OCI-LY1 (cell line): Measurements from ENCODE around the gene NRDE2.
A peak's percentile ranks its signal among the peaks of the same experiment; 100 is the strongest.

Experiments
- H2AFZ ChIP-seq: fragments of 200-600 bp; sonication (generic), shearing (Covaris generic); 2 replicates; pipeline ENCODE4 v1.6.0; 2014; ENCODE audit warnings: antibody characterized with exemption, mild to moderate bottlenecking, low read length
- H3F3A ChIP-seq: fragments of 200-600 bp; sonication (generic), shearing (Covaris generic); 2 replicates; pipeline ENCODE4 v1.6.0; 2014; ENCODE audit warnings: mild to moderate bottlenecking, antibody characterized with exemption, low read length, moderate library complexity; ENCODE audit not compliant: insufficient read depth
- H3K27ac ChIP-seq: fragments of 200-600 bp; sonication (generic); 2 replicates; pipeline ENCODE4 v1.5.1; 2014; ENCODE audit warnings: low read length, mixed run types, mild to moderate bottlenecking, low read depth; ENCODE audit not compliant: poor library complexity, severe bottlenecking
- H3K27me3 ChIP-seq: fragments of 200-600 bp; sonication (generic); 2 replicates; pipeline ENCODE4 v1.6.0; 2014; ENCODE audit warnings: antibody characterized with exemption, mild to moderate bottlenecking, low read length, moderate library complexity; ENCODE audit not compliant: insufficient read depth
- H3K36me3 ChIP-seq: fragments of 200-600 bp; sonication (generic); 2 replicates; pipeline ENCODE4 v1.6.1; 2014; ENCODE audit warnings: mild to moderate bottlenecking, antibody characterized with exemption, low read length, moderate library complexity, mixed read lengths; ENCODE audit not compliant: insufficient read depth
- H3K4me1 ChIP-seq: fragments of 200-600 bp; sonication (generic); 2 replicates; pipeline ENCODE4 v1.5.1; 2014; ENCODE audit warnings: mild to moderate bottlenecking, low read length, moderate library complexity; ENCODE audit not compliant: insufficient read depth, severe bottlenecking
- H3K4me2 ChIP-seq: fragments of 200-600 bp; sonication (generic), shearing (Covaris generic); 2 replicates; pipeline ENCODE4 v1.6.1; 2014; ENCODE audit warnings: low read length
- H3K4me3 ChIP-seq: fragments of 200-600 bp; sonication (generic); 2 replicates; pipeline ENCODE4 v1.5.1; 2014; ENCODE audit warnings: low read length, low read depth, mild to moderate bottlenecking, mixed read lengths; ENCODE audit not compliant: poor library complexity, severe bottlenecking
- H3K79me2 ChIP-seq: fragments of 200-600 bp; shearing (Covaris generic); 2 replicates; pipeline ENCODE4 v1.6.1; 2016; ENCODE audit warnings: mixed run types, low read length, mixed read lengths; ENCODE audit not compliant: insufficient read depth
- H3K9ac ChIP-seq: fragments of 200-600 bp; sonication (generic), shearing (Covaris generic); 2 replicates; pipeline ENCODE4 v1.6.1; 2014; ENCODE audit warnings: mild to moderate bottlenecking, low read length, mixed read lengths
- H3K9me2 ChIP-seq: fragments of 200-600 bp; sonication (generic), shearing (Covaris generic); 2 replicates; pipeline ENCODE4 v1.6.1; 2014; ENCODE audit warnings: low read depth, mild to moderate bottlenecking, low read length, mixed read lengths
- H3K9me3 ChIP-seq: fragments of 200-600 bp; shearing (Covaris generic); 2 replicates; pipeline ENCODE4 v1.6.1; 2014; ENCODE audit warnings: low read length, mixed read lengths
- H4K20me1 ChIP-seq: fragments of 200-600 bp; sonication (generic), shearing (Covaris generic); 2 replicates; pipeline ENCODE4 v1.6.0; 2016; ENCODE audit warnings: mild to moderate bottlenecking, low read length; ENCODE audit not compliant: insufficient read depth
- EZH2 ChIP-seq: fragments of 200-600 bp; sonication (generic), shearing (Covaris generic); IDR thresholded peaks from 2 replicates; pipeline ENCODE4 v1.8.0; 2017; ENCODE audit warnings: borderline replicate concordance, mixed run types, mild to moderate bottlenecking, antibody characterized with exemption, low read length, moderate library complexity, mixed read lengths
- TF ChIP-seq, protein P1 (sequence below): fragments of 200-600 bp; sonication (generic), shearing (Covaris generic); IDR thresholded peaks from 2 replicates; pipeline ENCODE4 v1.5.1; 2017; ENCODE audit warnings: mild to moderate bottlenecking, antibody characterized with exemption, low read length, moderate library complexity, mixed read lengths

The NRDE2 gene

DNA sequence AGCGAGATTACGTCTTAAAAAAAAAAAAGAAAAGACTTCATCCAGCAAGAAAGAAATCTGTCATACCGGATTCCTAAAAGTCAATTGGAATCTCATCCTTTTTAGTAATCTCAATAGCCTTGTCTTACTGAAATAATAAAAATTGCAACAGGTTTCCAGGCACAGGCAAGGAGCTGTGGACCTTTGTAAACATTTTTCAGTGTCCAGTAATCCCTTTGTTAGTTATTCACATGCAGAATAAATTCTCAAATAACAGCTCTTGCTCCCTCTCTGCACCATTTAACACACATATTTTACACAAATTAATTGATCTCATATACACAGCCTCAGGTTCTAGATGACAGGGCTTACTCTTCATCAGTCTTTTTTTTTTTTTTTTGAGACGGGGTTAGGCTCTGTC, 43.1 kb upstream of the NRDE2 start:
- Histone ChIP-seq H3K4me2 (no peak overlapping the region), H3K27ac (no peak overlapping the region), H3K27me3 (no peaks in the 10 kb centered on the region), H3K9ac (no peak overlapping the region), H3F3A (no peaks in the 10 kb centered on the region), H3K4me3 (no peak overlapping the region), H2AFZ (no peak overlapping the region), H3K79me2 (no peaks in the 10 kb centered on the region), H3K9me2 (no peaks in the 10 kb centered on the region), H3K4me1 (no peaks in the 10 kb centered on the region), H4K20me1 (no peaks in the 10 kb centered on the region), H3K9me3 (no peaks in the 10 kb centered on the region), H3K36me3 (no peaks in the 10 kb centered on the region)
- TF ChIP-seq EZH2 = no peak
- TF ChIP-seq, protein P1, sequence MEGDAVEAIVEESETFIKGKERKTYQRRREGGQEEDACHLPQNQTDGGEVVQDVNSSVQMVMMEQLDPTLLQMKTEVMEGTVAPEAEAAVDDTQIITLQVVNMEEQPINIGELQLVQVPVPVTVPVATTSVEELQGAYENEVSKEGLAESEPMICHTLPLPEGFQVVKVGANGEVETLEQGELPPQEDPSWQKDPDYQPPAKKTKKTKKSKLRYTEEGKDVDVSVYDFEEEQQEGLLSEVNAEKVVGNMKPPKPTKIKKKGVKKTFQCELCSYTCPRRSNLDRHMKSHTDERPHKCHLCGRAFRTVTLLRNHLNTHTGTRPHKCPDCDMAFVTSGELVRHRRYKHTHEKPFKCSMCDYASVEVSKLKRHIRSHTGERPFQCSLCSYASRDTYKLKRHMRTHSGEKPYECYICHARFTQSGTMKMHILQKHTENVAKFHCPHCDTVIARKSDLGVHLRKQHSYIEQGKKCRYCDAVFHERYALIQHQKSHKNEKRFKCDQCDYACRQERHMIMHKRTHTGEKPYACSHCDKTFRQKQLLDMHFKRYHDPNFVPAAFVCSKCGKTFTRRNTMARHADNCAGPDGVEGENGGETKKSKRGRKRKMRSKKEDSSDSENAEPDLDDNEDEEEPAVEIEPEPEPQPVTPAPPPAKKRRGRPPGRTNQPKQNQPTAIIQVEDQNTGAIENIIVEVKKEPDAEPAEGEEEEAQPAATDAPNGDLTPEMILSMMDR = no peak

GRCh38 chr14:90373887-90374286, 42.1 kb upstream of the NRDE2 start:
- Histone ChIP-seq H3F3A (no peaks in the 10 kb centered on the region), H3K79me2 (no peaks in the 10 kb centered on the region), H3K27ac (no peak overlapping the region), H2AFZ (no peak overlapping the region), H3K9ac (no peak overlapping the region), H3K9me3 (no peaks in the 10 kb centered on the region), H3K4me2 (no peak overlapping the region), H3K27me3 (no peaks in the 10 kb centered on the region), H3K4me1 (no peaks in the 10 kb centered on the region), H3K4me3 (no peak overlapping the region), H3K36me3 (no peaks in the 10 kb centered on the region), H3K9me2 (no peaks in the 10 kb centered on the region), H4K20me1 (no peaks in the 10 kb centered on the region)
- TF ChIP-seq, protein P1 = no peak
- TF ChIP-seq EZH2 = no peak

- H3K4me1 ChIP-seq = no peaks in the 10 kb centered on the region
- H3K79me2 ChIP-seq = no peaks in the 10 kb centered on the region
- H3K4me2 ChIP-seq = no peak overlapping the region
- H3K9me3 ChIP-seq = no peaks in the 10 kb centered on the region
- H3K36me3 ChIP-seq = no peaks in the 10 kb centered on the region
- H3K9me2 ChIP-seq = no peaks in the 10 kb centered on the region
- H2AFZ ChIP-seq = no peak overlapping the region
- H3K9ac ChIP-seq = no peak overlapping the region
- no peak overlapping the region for H3K27ac ChIP-seq
- no peaks in the 10 kb centered on the region for H3K27me3 ChIP-seq
- no peaks in the 10 kb centered on the region for H4K20me1 ChIP-seq
- no peak for TF ChIP-seq EZH2
- TF ChIP-seq, protein P1 = peak; percentile 35; the same call in 1 of the 2 replicates
- H3F3A ChIP-seq = no peaks in the 10 kb centered on the region
- no peak overlapping the region for H3K4me3 ChIP-seq
Measured at GRCh38 chr14:90368946-90369721, 37.4 kb upstream of the NRDE2 start.
